Hepatocyte (in vitro differentiated cells): ENCODE data around the gene ZBTB7C.

Experiments
- CTCF ChIP-seq: fragments of 200-600 bp; sonication (generic); IDR thresholded peaks from 2 replicates; pipeline ENCODE4 v1.5.1; 2016; ENCODE audit warnings: antibody characterized with exemption, mild to moderate bottlenecking; ENCODE audit not compliant: poor library complexity
- EZH2 ChIP-seq: fragments of 200-600 bp; sonication (generic); IDR thresholded peaks from 2 replicates; pipeline ENCODE4 v1.6.1; 2016; ENCODE audit warnings: antibody characterized with exemption, mild to moderate bottlenecking, borderline replicate concordance
- EZH2phosphoT487 ChIP-seq: fragments of 200-600 bp; sonication (generic); IDR thresholded peaks from one replicate; pipeline ENCODE4 v1.6.1; 2018; ENCODE audit warnings: antibody characterized with exemption, mild to moderate bottlenecking, low read depth, moderate library complexity; ENCODE audit not compliant: unreplicated experiment, severe bottlenecking

DNA sequence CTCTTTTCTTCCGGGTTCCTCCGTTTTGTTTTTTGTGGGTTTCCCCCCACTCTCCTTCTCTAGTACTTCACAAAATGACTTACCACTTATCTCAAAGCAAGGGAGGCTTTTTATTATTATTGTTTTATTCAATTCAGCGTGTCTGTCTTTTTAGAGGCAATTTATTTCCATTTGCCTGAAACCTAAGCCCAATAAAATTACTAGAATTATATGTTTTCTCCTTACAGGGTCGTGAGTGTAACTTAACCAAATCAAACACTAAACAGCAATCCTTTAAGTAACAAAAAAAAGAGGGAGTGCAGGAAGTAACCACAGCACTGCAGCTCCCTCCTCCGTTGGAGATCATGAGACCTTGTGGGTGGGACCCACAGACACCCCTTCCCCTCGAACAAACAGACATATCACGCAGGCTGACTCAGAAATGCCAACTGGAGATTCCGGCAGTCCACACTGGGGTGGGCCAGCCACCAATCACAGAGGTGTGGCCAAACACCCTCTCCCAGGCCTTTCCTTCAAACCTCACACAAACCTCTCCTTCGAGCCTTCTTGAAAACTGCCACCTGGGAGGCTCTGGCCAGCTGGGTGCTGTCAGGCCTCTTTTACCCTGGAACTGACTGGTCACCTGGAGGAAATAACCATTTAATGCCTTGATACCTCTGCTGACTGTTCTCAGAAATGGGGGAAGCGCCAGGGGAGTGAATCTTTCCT is 271.7 kb downstream of the ZBTB7C start:
- TF ChIP-seq EZH2 (no peak), CTCF (no peak), EZH2phosphoT487 (no peak)
